ENCODE data around the gene CALHM3.

Gene CALHM3

GRCh38 chr10:103440416-103440815 is 38.6 kb downstream of the CALHM3 start:
- no peak for DNase-seq
- intact Hi-C loops (cut with DNase I) = no loop called here

DNA sequence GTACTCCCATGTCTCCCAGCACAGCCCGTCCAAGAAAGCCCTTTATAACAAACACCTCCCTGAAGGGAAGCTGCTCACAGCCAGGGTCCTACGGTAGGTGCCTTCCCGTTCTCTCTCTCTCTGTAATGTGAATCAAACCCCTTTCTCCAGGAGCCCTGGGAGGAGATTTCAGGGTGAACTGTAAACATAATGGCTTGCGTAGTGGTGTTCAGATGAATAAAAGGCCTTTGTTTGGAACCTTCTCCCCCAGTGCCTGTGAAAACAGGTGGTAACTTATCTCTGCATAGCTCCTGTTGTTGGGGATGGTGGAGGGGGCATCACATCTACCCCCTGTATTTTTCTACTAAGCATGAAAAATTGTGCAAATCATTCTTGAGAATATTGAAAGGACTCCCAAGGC is 39.3 kb downstream of the CALHM3 start:
- intact Hi-C loops (cut with DNase I) = no loop called here

GRCh38 chr10:103433858-103434257 is 45.2 kb downstream of the CALHM3 start:
- intact Hi-C loops (cut with DNase I) = no loop called here
- no peak for DNase-seq

More for the DNA sequence above, 39.3 kb downstream of the CALHM3 start:
- no peak for DNase-seq

GRCh38 chr10:103431902-103432301 is 47.1 kb downstream of the CALHM3 start:
- DNase-seq = no peak
- intact Hi-C loops (cut with DNase I) = no loop called here

- no peak for DNase-seq
- intact Hi-C loops (cut with DNase I) = no loop called here
These were observed 49.4 kb downstream of the CALHM3 start for GRCh38 chr10:103429647-103430046.

GRCh38 chr10:103428989-103429643 is 49.9 kb downstream of the CALHM3 start:
- no peak for DNase-seq
- intact Hi-C loops (cut with DNase I) = no loop called here

DNA sequence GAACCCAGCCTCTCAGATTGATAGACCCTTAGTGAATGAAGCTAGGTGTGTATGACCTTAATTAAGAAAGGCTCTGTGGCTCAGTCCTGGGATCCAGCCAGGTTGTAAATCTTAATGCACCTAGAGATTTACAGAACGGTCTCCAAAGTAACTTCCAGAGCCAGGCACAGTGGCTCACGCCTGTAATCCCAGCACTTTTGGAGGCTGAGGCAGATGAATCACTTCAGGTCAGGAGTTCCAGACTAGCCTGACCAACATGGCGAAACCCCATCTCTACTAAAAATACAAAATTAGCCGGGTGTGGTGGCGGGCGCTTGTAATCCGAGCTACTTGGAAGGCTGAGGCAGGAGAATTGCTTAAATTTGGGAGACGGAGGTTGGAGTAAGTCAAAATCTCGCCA is 51.2 kb downstream of the CALHM3 start:
- no peak for DNase-seq
- intact Hi-C loops (cut with DNase I) = no loop called here

DNA sequence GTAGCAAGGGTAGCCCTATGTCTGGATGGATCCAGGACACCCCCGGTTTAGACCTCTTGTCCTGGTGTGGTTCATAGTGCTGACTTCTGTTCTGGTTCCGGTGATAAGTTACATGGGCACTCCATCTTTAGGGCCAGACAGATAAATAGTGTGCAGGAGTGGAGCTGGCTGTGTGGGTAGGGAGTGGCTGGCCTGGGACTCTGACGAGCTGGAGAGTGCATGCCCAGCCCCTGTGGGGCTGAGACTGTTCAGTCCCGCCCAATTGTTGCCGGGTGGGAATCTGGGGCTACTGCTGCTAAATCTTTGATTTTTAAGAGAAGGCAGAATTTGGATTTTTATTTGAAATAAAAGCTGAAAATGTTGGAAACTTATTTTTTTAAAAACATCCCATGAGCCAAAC is 55.3 kb downstream of the CALHM3 start:
- intact Hi-C loops (cut with DNase I) = no loop called here
- DNase-seq = no peak

Data from head of caudate nucleus (tissue), 42 donors.